Cardiac muscle cell (in vitro differentiated cells and primary cell): ENCODE results near the gene DDR2. TPM values are rescaled to one million over a fixed set of nuclear protein-coding genes. Genes with fewer than 3 reads are reported as not detected.
"Not testable (repeated sequence)": the region's sequence is repeated elsewhere in the genome, so short reads cannot be mapped to it uniquely, and the experiment has no call there.

Source experiments
- DNase-seq, 2 donors: peaks; one replicate each; pipeline versions ENCODE4 v3.0.0 to v3.0.0-alpha.2; 2010 to 2017; ENCODE audit warnings: low read depth in 1 of 2, low spot score in 1 of 2
- H3K27ac ChIP-seq: fragments of 200-600 bp; sonication (generic); 2 replicates; pipeline ENCODE4 v1.5.1; 2016
- H3K27me3 ChIP-seq: fragments of 200-600 bp; sonication (generic); 2 replicates; pipeline ENCODE4 v1.6.0; 2016; ENCODE audit warnings: control low read depth
- H3K36me3 ChIP-seq: fragments of 200-600 bp; sonication (generic); 2 replicates; pipeline ENCODE4 v1.5.1; 2016; ENCODE audit warnings: control low read depth
- H3K4me1 ChIP-seq: fragments of 200-600 bp; sonication (generic); 2 replicates; pipeline ENCODE4 v1.8.1; 2017; ENCODE audit warnings: low read depth, mild to moderate bottlenecking, mixed run types
- H3K4me3 ChIP-seq: fragments of 200-600 bp; sonication (generic); 2 replicates; pipeline ENCODE4 v1.5.1; 2016; ENCODE audit warnings: mild to moderate bottlenecking
- H3K9me3 ChIP-seq: fragments of 200-600 bp; sonication (generic); 2 replicates; pipeline ENCODE4 v1.5.1; 2017; ENCODE audit warnings: low read depth, mild to moderate bottlenecking, control low read depth
- CTCF ChIP-seq: IDR thresholded peaks from 2 replicates; pipeline ENCODE4 v1.5.1; 2012; ENCODE audit warnings: low read depth, mild to moderate bottlenecking, low read length
- polyA plus RNA-seq: library from polyadenylated mRNA; unstranded; fragments of >200 nt; fragmentation: Nextera tagmentation; extraction: Ambion mirVana; gene quantifications from 2 replicates; pipeline ENCODE4 v1.2.1, GENCODE V29; 2016
- total RNA-seq: library from RNA; depleted of rRNA; stranded (reverse); fragments of >200 nt; gene quantifications from 2 replicates; pipeline ENCODE4 v1.2.3, GENCODE V29; 2016

DDR2 gene
- total and polyA plus RNA-seq, 2 experiments from 2014 or later = 1.3 to 1.4 TPM

- no peaks in the 10 kb centered on the region for H3K36me3 ChIP-seq
Observed at GRCh38 chr1:162736184-162736583, 103.9 kb downstream of the DDR2 start.

GRCh38 chr1:162736633-162737067, 104.4 kb downstream of the DDR2 start:
- Histone ChIP-seq H3K36me3 (no peaks in the 10 kb centered on the region), H3K9me3 (no peaks in the 10 kb centered on the region), H3K27me3 (no peaks in the 10 kb centered on the region), H3K27ac (no peak overlapping the region), H3K4me3 (no peak overlapping the region), H3K4me1 (no peaks in the 10 kb centered on the region)
- TF ChIP-seq CTCF = no peak
- no peak for DNase-seq

More at GRCh38 chr1:162736184-162736583, 103.9 kb downstream of the DDR2 start:
- Histone ChIP-seq H3K27ac (no peak overlapping the region), H3K27me3 (no peaks in the 10 kb centered on the region), H3K4me1 (no peaks in the 10 kb centered on the region), H3K9me3 (no peaks in the 10 kb centered on the region), H3K4me3 (no peak overlapping the region)
- TF ChIP-seq CTCF = no peak
- DNase-seq = no peak

DNA sequence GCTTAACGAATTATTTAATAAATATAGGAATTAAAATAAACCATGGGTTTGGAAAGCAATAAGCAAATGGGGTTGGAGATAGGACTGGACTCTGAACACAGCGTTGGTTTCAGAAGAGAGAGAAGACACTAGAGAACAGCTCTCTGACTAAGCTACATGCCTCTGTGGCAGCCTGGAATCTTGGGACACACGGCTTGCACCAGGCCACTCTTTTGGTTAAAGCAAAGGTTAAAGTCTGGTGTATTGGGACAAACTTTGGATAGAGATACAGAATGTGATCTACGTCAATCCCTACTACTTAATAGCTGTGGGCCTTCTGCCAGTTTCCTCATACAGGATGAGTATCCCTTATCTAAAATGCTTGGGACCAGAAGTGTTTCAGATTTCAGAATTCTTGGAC, 108.5 kb downstream of the DDR2 start:
- H3K9me3 ChIP-seq = no peaks in the 10 kb centered on the region
- peak in 1 of 2 donors; percentile 33 for DNase-seq
- no peak overlapping the region for H3K4me3 ChIP-seq
- H3K27ac ChIP-seq = no peak overlapping the region
- no peaks in the 10 kb centered on the region for H3K27me3 ChIP-seq
- no peaks in the 10 kb centered on the region for H3K4me1 ChIP-seq
- no peaks in the 10 kb centered on the region for H3K36me3 ChIP-seq
- no peak for TF ChIP-seq CTCF

GRCh38 chr1:162741574-162741973, 109.3 kb downstream of the DDR2 start:
- no peaks in the 10 kb centered on the region for H3K9me3 ChIP-seq
- H3K36me3 ChIP-seq = no peaks in the 10 kb centered on the region
- no peak overlapping the region for H3K4me3 ChIP-seq
- TF ChIP-seq CTCF = no peak
- no peaks in the 10 kb centered on the region for H3K4me1 ChIP-seq
- no peaks in the 10 kb centered on the region for H3K27me3 ChIP-seq
- no peak overlapping the region for H3K27ac ChIP-seq
- DNase-seq = no peak

DNA sequence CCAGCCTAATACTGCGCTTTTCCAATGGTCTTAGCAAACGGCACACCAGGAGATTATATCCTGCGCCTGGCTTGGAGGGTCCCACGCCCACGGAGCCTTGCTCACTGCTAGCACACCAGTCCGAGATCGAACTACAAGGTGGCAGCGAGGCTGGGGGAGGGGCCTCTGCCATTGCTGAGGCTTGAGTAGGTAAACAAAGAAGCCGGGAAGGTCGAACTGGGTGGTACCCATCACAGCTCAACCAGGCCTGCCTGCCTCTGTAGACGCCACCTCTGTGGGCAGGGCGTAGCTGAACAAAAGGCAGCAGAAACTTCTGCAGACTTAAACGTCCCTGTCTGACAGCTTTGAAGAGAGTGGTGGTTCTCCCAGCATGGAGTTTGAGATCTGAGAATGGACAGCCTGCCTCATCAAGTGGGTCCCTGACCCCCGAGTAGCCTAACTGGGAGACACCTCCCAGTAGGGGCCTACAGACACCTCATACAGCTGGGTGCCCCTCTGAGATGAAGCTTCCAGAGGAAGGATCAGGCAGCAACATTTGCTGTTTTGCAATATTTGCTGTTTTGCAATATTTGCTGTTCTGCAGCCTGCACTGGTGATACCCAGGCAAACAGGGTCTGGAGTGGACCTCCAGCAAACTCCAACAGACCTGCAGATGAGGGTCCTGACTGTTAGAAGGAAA, 114.1 kb downstream of the DDR2 start:
- DNase-seq, H3K27ac ChIP-seq, H3K27me3 ChIP-seq, H3K4me1 ChIP-seq, H3K36me3 ChIP-seq, H3K4me3 ChIP-seq, H3K9me3 ChIP-seq: not testable (repeated sequence)

GRCh38 chr1:162753001-162753658, 120.9 kb downstream of the DDR2 start:
- Histone ChIP-seq H3K27ac (no peak overlapping the region), H3K4me1 (no peaks in the 10 kb centered on the region), H3K9me3 (no peaks in the 10 kb centered on the region), H3K4me3 (no peak overlapping the region), H3K27me3 (no peaks in the 10 kb centered on the region), H3K36me3 (no peaks in the 10 kb centered on the region)
- no peak for TF ChIP-seq CTCF
- DNase-seq = no peak
